ENCODE results near the gene ATRX.

ATRX gene

GRCh38 chrX:77668391-77669237, 117.4 kb downstream of the ATRX start:
- no peak overlapping the region for H3K4me3 ChIP-seq (ENCODE audit: control insufficient read depth, low read depth, low read length)
- DNase-seq (ENCODE audit: low read depth), result peak; percentile 63
- no peak for TF ChIP-seq CTCF (conservative IDR thresholded peaks at IDR 0.05; ENCODE audit: control insufficient read depth, insufficient read depth, low read depth, low read length)

DNA sequence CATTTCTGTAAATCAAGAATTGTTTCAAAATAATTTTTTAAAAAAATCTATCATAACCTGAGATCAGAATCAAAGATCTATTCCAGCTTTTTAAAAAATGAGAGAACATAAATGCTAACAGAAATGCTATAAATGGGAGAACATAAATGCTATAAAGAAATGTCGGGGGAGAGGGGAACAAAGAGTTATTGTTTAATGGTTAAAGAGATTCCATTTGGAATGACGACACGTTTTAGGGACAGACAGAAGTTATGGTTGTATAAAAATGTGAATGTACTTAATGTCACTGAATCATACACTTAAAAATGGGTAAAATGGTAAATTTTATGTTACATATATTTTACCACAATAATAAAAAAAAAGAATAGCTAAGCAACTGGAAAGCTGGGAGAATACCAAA, 127.1 kb downstream of the ATRX start:
- no peak overlapping the region for H3K4me3 ChIP-seq (ENCODE audit: control insufficient read depth, low read depth, low read length)
- no peak for TF ChIP-seq CTCF (conservative IDR thresholded peaks at IDR 0.05; ENCODE audit: control insufficient read depth, insufficient read depth, low read depth, low read length)
- no peak for DNase-seq (ENCODE audit: low read depth)

DNA sequence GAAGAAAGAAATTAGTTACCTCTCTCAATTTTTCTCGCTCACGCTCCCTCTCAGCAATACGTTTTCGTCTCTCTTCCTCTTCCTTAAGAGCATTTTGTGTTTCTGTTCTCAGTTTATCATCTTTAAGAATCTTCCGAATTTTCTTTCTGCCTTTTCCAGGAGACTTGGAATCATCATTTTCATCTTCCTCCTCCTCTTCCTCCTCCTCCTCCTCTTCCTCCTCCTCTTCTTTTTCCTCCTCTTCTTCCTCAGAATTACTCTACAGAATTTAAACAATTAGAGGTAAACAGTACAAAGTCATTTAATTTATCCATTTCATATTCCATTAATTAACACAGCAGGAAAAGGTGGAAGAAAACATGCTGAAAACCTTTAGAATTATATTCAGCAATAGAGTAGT, 133.9 kb downstream of the ATRX start:
- no peak for TF ChIP-seq CTCF (conservative IDR thresholded peaks at IDR 0.05; ENCODE audit: control insufficient read depth, insufficient read depth, low read depth, low read length)
- DNase-seq (ENCODE audit: low read depth), result no peak
- H3K4me3 ChIP-seq (ENCODE audit: control insufficient read depth, low read depth, low read length), result no peak overlapping the region

DNA sequence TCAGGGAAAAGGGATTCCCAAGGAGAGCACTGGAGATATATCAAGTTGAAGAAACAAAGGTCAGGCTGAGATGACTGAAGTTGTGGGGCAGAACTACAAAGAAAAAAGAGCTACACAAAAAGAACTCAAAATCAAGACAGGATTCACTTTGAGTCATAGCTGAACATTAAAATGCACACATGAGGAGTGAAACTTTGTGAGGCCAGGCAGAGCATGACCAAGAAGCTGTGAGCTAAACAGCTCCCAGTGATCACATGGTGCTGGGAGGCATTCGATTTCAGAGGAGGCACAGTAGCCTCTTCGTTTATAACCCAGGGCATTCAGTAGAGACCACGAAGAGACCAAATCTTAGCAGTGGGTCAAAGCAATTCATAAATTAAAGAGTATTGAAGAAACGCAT, 145.3 kb downstream of the ATRX start:
- no peak for TF ChIP-seq CTCF (conservative IDR thresholded peaks at IDR 0.05; ENCODE audit: control insufficient read depth, insufficient read depth, low read depth, low read length)
- H3K4me3 ChIP-seq (ENCODE audit: control insufficient read depth, low read depth, low read length), result no peak overlapping the region
- DNase-seq (ENCODE audit: low read depth), result no peak

DNA sequence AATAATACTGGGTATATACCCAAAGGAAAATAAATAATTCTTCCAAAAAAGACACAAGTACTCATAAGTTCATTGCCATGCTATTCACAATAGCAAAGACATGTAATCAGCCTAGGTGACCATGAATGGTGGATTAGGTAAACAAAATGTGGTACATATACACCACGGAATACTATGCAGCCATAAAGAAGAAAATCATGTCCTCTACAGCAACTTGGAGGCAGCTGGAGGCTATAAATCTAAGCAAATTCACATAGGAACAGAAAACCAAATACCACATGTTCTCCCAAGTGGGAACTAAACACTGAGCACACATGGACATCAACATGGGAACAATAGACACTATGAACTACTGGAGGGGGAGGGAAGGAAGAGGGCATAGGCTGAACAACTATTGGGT, 146.2 kb downstream of the ATRX start:
- no peak for DNase-seq (ENCODE audit: low read depth)
- H3K4me3 ChIP-seq (ENCODE audit: control insufficient read depth, low read depth, low read length), result no peak overlapping the region
- TF ChIP-seq CTCF (conservative IDR thresholded peaks at IDR 0.05; ENCODE audit: control insufficient read depth, insufficient read depth, low read depth, low read length), result no peak

DNA sequence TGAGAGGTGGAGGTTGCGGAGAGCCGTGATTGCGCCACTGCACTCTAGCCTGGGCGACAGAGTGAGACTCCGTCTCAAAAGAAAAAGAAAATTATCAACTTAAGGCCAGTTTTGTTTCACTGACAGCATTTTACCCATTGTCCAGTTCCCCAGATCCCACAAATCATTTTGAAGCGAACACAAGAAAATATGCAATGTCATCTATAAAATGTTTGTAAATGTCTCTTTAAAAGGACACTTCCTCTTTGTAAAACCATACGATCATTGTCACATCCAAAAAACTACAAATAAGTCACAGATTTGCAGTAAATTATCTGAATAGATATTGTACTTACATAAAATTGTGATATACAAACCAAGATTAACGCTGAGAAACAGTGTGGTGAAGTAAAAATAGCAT, 147.6 kb downstream of the ATRX start:
- DNase-seq (ENCODE audit: low read depth), result no peak
- TF ChIP-seq CTCF (conservative IDR thresholded peaks at IDR 0.05; ENCODE audit: control insufficient read depth, insufficient read depth, low read depth, low read length), result no peak
- no peak overlapping the region for H3K4me3 ChIP-seq (ENCODE audit: control insufficient read depth, low read depth, low read length)
